Measurements from ENCODE around the gene LYZL6.

GRCh38 chr17:35890774-35891155 is 52.7 kb downstream of the LYZL6 start:
- TF ChIP-seq CTCF (IDR thresholded peaks at IDR 0.05; ENCODE audit: low read depth, low read length, poor library complexity, severe bottlenecking) (no peak), EZH2phosphoT487 (IDR thresholded peaks at IDR 0.05; ENCODE audit: borderline replicate concordance, low read length) (no peak)

Measured in DOHH2 (cell line).